Right forelimb (tissue), 1 donor: ENCODE data around the gene DOCK7.

Source experiments
- DNase-seq: peaks from one replicate; pipeline ENCODE4 v3.0.0-alpha.2; 2018

The DOCK7 gene

GRCh38 chr1:62405247-62405646 lies 282.9 kb downstream of the DOCK7 start:
- DNase-seq, result no peak
